GM21390 (cell line): ENCODE results near the gene PCID2.
"Not testable (repeated sequence)": the region's sequence is repeated elsewhere in the genome, so short reads cannot be mapped to it uniquely, and the experiment has no call there.

Experiments used
- ATAC-seq: cut with Tn5 transposase; IDR thresholded peaks from one replicate; pipeline ENCODE4 v1.9.1; 2021; ENCODE audit not compliant: unreplicated experiment

The PCID2 gene

GRCh38 chr13:113167155-113167554 is 41.3 kb downstream of the PCID2 start:
- no peak for ATAC-seq

GRCh38 chr13:113166681-113167080 is 41.8 kb downstream of the PCID2 start:
- no peak for ATAC-seq

- no peak for ATAC-seq
Observed at GRCh38 chr13:113166266-113166665, 42.2 kb downstream of the PCID2 start.

- ATAC-seq = no peak
Observed at GRCh38 chr13:113164492-113164891, 44.0 kb downstream of the PCID2 start.

GRCh38 chr13:113162783-113163685 is 45.4 kb downstream of the PCID2 start:
- no peak for ATAC-seq

GRCh38 chr13:113161975-113162374 is 46.5 kb downstream of the PCID2 start:
- not testable (repeated sequence) for ATAC-seq

GRCh38 chr13:113161433-113161832 is 47.0 kb downstream of the PCID2 start:
- no peak for ATAC-seq

- no peak for ATAC-seq
Observed at GRCh38 chr13:113160983-113161382, 47.5 kb downstream of the PCID2 start.

GRCh38 chr13:113159701-113160100 is 48.8 kb downstream of the PCID2 start:
- no peak for ATAC-seq

GRCh38 chr13:113158946-113159345 is 49.5 kb downstream of the PCID2 start:
- no peak for ATAC-seq

GRCh38 chr13:113157929-113158747 is 50.3 kb downstream of the PCID2 start, which contains the start of gene PROZ:
PROZ (plus strand) TSS chr13:113158648; CDS start chr13:113158661, 13 bp downstream.
- no peak for ATAC-seq

- ATAC-seq = no peak
Observed at GRCh38 chr13:113157206-113157928, 51.1 kb downstream of the PCID2 start.

GRCh38 chr13:113155982-113156655 is 52.4 kb downstream of the PCID2 start:
- ATAC-seq = no peak

GRCh38 chr13:113155201-113155600 is 53.3 kb downstream of the PCID2 start:
- no peak for ATAC-seq

- peak; percentile 57 for ATAC-seq
Observed at GRCh38 chr13:113153810-113154748, 54.4 kb downstream of the PCID2 start.

GRCh38 chr13:113152984-113153809 is 55.3 kb downstream of the PCID2 start:
- peak; percentile 28 for ATAC-seq

GRCh38 chr13:113152691-113152983 is 55.8 kb downstream of the PCID2 start:
- ATAC-seq = no peak

- ATAC-seq = no peak
Observed at GRCh38 chr13:113151745-113152690, 56.5 kb downstream of the PCID2 start.
